SK-N-SH (cell line): ENCODE measurements around the gene DLG1. TPM values are rescaled to one million over a fixed set of nuclear protein-coding genes. Genes with fewer than 3 reads are reported as not detected.

ENCODE experiments used
- CTCF ChIA-PET: fragments of 300-600, 350-600 bp; formaldehyde crosslinking; extraction: SDS; loops from one replicate; lab custom pipeline; 2021; lab: Yijun Ruan, JAX
- POLR2A ChIA-PET: fragments of 350-600 bp; sonication (Branson Sonifier 250); formaldehyde crosslinking; extraction: SDS; loops from one replicate; lab custom pipeline; 2020; ENCODE audit warnings: antibody characterized with exemption, inconsistent platforms; lab: Yijun Ruan, JAX
- DNase-seq: peaks from one replicate; pipeline ENCODE4 v3.0.0; 2012
- H2AFZ ChIP-seq: fragments of 200-600 bp; sonication (generic); 2 replicates; pipeline ENCODE4 v1.8.1; 2016; ENCODE audit warnings: antibody characterized with exemption, mild to moderate bottlenecking, low read depth
- H3F3A ChIP-seq: fragments of 200-600 bp; sonication (generic); replicated peaks from 2 replicates; pipeline ENCODE3; 2016; ENCODE audit warnings: antibody characterized with exemption, mild to moderate bottlenecking; ENCODE audit not compliant: insufficient read depth
- H3K27ac ChIP-seq, 2 experiments: fragments of 200-500 bp in 1 of 2; fragments of 200-600 bp in 1 of 2; sonication (Bioruptor generic) in 1 of 2; sonication (generic), shearing (Covaris generic) in 1 of 2; 2 replicates each; pipeline versions ENCODE4 v1.5.1 to v1.6.1; 2014 to 2016; ENCODE audit warnings: low read depth in 2 of 2, inconsistent platforms in 1 of 2, low read length in 1 of 2, mild to moderate bottlenecking in 1 of 2, mixed read lengths in 1 of 2
- H3K27me3 ChIP-seq: fragments of 200-600 bp; sonication (generic), shearing (Covaris generic); 2 replicates; pipeline ENCODE4 v1.6.1; 2016; ENCODE audit warnings: mixed run types; ENCODE audit not compliant: insufficient read depth
- H3K36me3 ChIP-seq, 2 experiments: fragments of 200-500 bp in 1 of 2; fragments of 200-600 bp in 1 of 2; sonication (Bioruptor generic) in 1 of 2; sonication (generic) in 1 of 2; replicated peaks in 1 of 2; 2 replicates each; pipeline versions ENCODE3 to v1.5.1; 2014 to 2016; ENCODE audit warnings: low read length in 1 of 2, mild to moderate bottlenecking in 1 of 2; ENCODE audit not compliant: insufficient read depth in 2 of 2, control insufficient read depth in 1 of 2
- H3K4me1 ChIP-seq, 2 experiments: fragments of 200-500 bp in 1 of 2; fragments of 200-600 bp in 1 of 2; sonication (Bioruptor generic) in 1 of 2; sonication (generic), shearing (Covaris generic) in 1 of 2; 2 replicates each; pipeline versions ENCODE4 v1.5.1 to v1.6.1; 2014 to 2016; ENCODE audit warnings: low read depth in 1 of 2, low read length in 1 of 2, mixed run types in 1 of 2; ENCODE audit not compliant: insufficient read depth in 2 of 2, control insufficient read depth in 1 of 2
- H3K4me2 ChIP-seq: fragments of 200-600 bp; sonication (generic), shearing (Covaris generic); 2 replicates; pipeline ENCODE4 v1.6.1; 2017; ENCODE audit warnings: mixed run types
- H3K4me3 ChIP-seq, 2 experiments: fragments of 200-500 bp in 1 of 2; fragments of 200-600 bp in 1 of 2; sonication (Bioruptor generic) in 1 of 2; sonication (generic), shearing (Covaris generic) in 1 of 2; 2 replicates each; pipeline versions ENCODE4 v1.5.1 to v1.8.1; 2014 to 2016; ENCODE audit warnings: low read depth in 2 of 2, inconsistent platforms in 1 of 2, low read length in 1 of 2, mild to moderate bottlenecking in 1 of 2, mixed read lengths in 1 of 2, moderate library complexity in 1 of 2
- H3K79me2 ChIP-seq: fragments of 200-600 bp; sonication (generic); 2 replicates; pipeline ENCODE4 v1.8.1; 2017; ENCODE audit warnings: mild to moderate bottlenecking; ENCODE audit not compliant: insufficient read depth
- H3K9ac ChIP-seq: fragments of 200-600 bp; sonication (generic); 2 replicates; pipeline ENCODE4 v1.6.1; 2017; ENCODE audit warnings: mixed run types
- H3K9me2 ChIP-seq: fragments of 200-600 bp; sonication (generic); 2 replicates; pipeline ENCODE4 v1.6.1; 2017; ENCODE audit warnings: mixed run types
- H3K9me3 ChIP-seq: fragments of 200-600 bp; sonication (generic); 2 replicates; pipeline ENCODE4 v1.6.1; 2017; ENCODE audit warnings: mixed run types, mild to moderate bottlenecking, moderate library complexity
- H4K20me1 ChIP-seq: fragments of 200-600 bp; sonication (generic); 2 replicates; pipeline ENCODE4 v1.6.1; 2017; ENCODE audit warnings: mild to moderate bottlenecking, mixed run types; ENCODE audit not compliant: insufficient read depth
- CHD2 ChIP-seq: fragments of 150-350 bp; IDR thresholded peaks from 2 replicates; pipeline ENCODE4 v1.6.1; 2018; ENCODE audit warnings: low read length; ENCODE audit not compliant: partially characterized antibody
- ELF1 ChIP-seq: IDR thresholded peaks from 2 replicates; pipeline ENCODE4 v1.4.0; 2012
- EP300 ChIP-seq, 2 experiments: IDR thresholded peaks; 2 replicates each; pipeline versions ENCODE4 v1.4.0 to v1.6.1; 2012; ENCODE audit warnings: borderline replicate concordance in 1 of 2, low read depth in 1 of 2, low read length in 1 of 2
- GABPA ChIP-seq: IDR thresholded peaks from 2 replicates; pipeline ENCODE4 v1.4.0; 2012; ENCODE audit warnings: low read depth, mild to moderate bottlenecking
- MAX ChIP-seq: IDR thresholded peaks from 2 replicates; pipeline ENCODE4 v1.4.0; 2012; ENCODE audit warnings: low read depth
- MXI1 ChIP-seq: IDR thresholded peaks from 2 replicates; pipeline ENCODE4 v1.6.1; 2012; ENCODE audit warnings: mild to moderate bottlenecking, low read depth, low read length, improper control_type of control experiment
- NFIC ChIP-seq: IDR thresholded peaks from 2 replicates; pipeline ENCODE4 v1.4.0; 2012; ENCODE audit warnings: borderline replicate concordance
- NRF1 ChIP-seq: IDR thresholded peaks from 2 replicates; pipeline ENCODE4 v1.6.1; 2012; ENCODE audit warnings: low read depth, mild to moderate bottlenecking, low read length
- RAD21 ChIP-seq: IDR thresholded peaks from 2 replicates; pipeline ENCODE4 v1.6.1; 2012; ENCODE audit warnings: mild to moderate bottlenecking, low read length
- RFX5 ChIP-seq: IDR thresholded peaks from 2 replicates; pipeline ENCODE4 v1.6.1; 2012; ENCODE audit warnings: mild to moderate bottlenecking, improper control_type of control experiment, low read length
- RXRA ChIP-seq: IDR thresholded peaks from 2 replicates; pipeline ENCODE4 v1.4.0; 2012; ENCODE audit warnings: low read depth, mild to moderate bottlenecking, borderline replicate concordance
- SIN3A ChIP-seq: IDR thresholded peaks from 2 replicates; pipeline ENCODE4 v1.6.1; 2012; ENCODE audit warnings: low read depth, mild to moderate bottlenecking, low read length, moderate library complexity, borderline replicate concordance
- SMC3 ChIP-seq: IDR thresholded peaks from 2 replicates; pipeline ENCODE4 v1.6.1; 2012; ENCODE audit warnings: low read depth, low read length, improper control_type of control experiment
- TAF1 ChIP-seq: IDR thresholded peaks from 2 replicates; pipeline ENCODE4 v1.6.1; 2012; ENCODE audit warnings: low read depth, mild to moderate bottlenecking, low read length, moderate library complexity, borderline replicate concordance
- ZBTB33 ChIP-seq: IDR thresholded peaks from 2 replicates; pipeline ENCODE4 v1.4.0; 2012; ENCODE audit warnings: low read depth, borderline replicate concordance
- WGBS: methylation state at CpG from one replicate; pipeline ENCODE4 v1.1.6; 2017; ENCODE audit warnings: low lambda C conversion rate; 5-methylcytosine and 5-hydroxymethylcytosine counted together
- polyA plus RNA-seq, 3 experiments: library from polyadenylated mRNA; depleted of rRNA; stranded (reverse); fragments of >200 nt; gene quantifications; 2 replicates each; pipeline ENCODE4 v1.2.3, GENCODE V29; 2012

DLG1 gene
- polyA plus RNA-seq, 1 of the 3 experiments (the other 2 are of a cell fraction), result 16.5 TPM

- Histone ChIP-seq H3K79me2 (no peaks in the 10 kb centered on the region), H3K9me3 (no peaks in the 10 kb centered on the region; the same call in 1 of the 2 replicates), H3F3A (peaks cover 6% of the 10 kb centered on the region), H3K9ac (no peak overlapping the region), H3K27ac (no peak overlapping the region), H3K27me3 (no peaks in the 10 kb centered on the region), H2AFZ (no peak overlapping the region), H3K9me2 (no peaks in the 10 kb centered on the region), H3K36me3 (peaks cover 26 to 34% of the 10 kb centered on the region in 2 experiments), H4K20me1 (no peaks in the 10 kb centered on the region; the same call in 1 of the 2 replicates), H3K4me3 (no peak overlapping the region), H3K4me1 (peaks cover 0 to 6% of the 10 kb centered on the region in 2 experiments; a peak in 2 of 4 replicates), H3K4me2 (no peak overlapping the region)
- no peak for DNase-seq
- CTCF ChIA-PET, result interaction anchor here (0.5 to 1.6 kb wide), 3 partner anchors 19 to 59 kb away, joined by 3 to 4 read pairs (median 4); partner anchors contain the start of gene MELTF
- no peak for TF ChIP-seq CHD2
- TF ChIP-seq GABPA, result no peak
- no peak for TF ChIP-seq EP300 (IDR thresholded peaks at IDR 0.05; ENCODE audit: borderline replicate concordance in 1 of 2, low read depth in 1 of 2, low read length in 1 of 2)
- TF ChIP-seq RXRA, result no peak
- no peak for TF ChIP-seq MXI1
- TF ChIP-seq RAD21, result no peak
- TF ChIP-seq ELF1, result no peak
- TF ChIP-seq TAF1, result no peak
- TF ChIP-seq RFX5, result no peak
- 90% methylated on average over 3 of the region's 3 CpGs for WGBS
- POLR2A ChIA-PET, result no interaction called here
Observed at GRCh38 chr3:197088370-197088769, 210.0 kb downstream of the DLG1 start.

GRCh38 chr3:197085137-197085536 is 213.3 kb downstream of the DLG1 start:
- Histone ChIP-seq H3K27me3 (no peaks in the 10 kb centered on the region), H3K9me2 (no peaks in the 10 kb centered on the region), H3F3A (peaks cover 9% of the 10 kb centered on the region), H4K20me1 (no peaks in the 10 kb centered on the region; the same call in 1 of the 2 replicates), H3K36me3 (peaks cover 36 to 38% of the 10 kb centered on the region in 2 experiments), H3K4me3 (no peak overlapping the region), H3K4me1 (peaks cover 0 to 6% of the 10 kb centered on the region in 2 experiments; a peak in 2 of 4 replicates), H3K9me3 (no peaks in the 10 kb centered on the region), H2AFZ (no peak overlapping the region), H3K4me2 (no peak overlapping the region), H3K27ac (no peak overlapping the region), H3K9ac (no peak overlapping the region), H3K79me2 (no peaks in the 10 kb centered on the region)
- POLR2A ChIA-PET, result no interaction called here
- 93% methylated on average over 4 of the region's 4 CpGs for WGBS
- TF ChIP-seq NFIC (no peak), RFX5 (no peak), ZBTB33 (no peak), SMC3 (no peak), NRF1 (no peak), SIN3A (no peak), MAX (no peak)
- CTCF ChIA-PET, result no interaction called here
- no peak for DNase-seq
